ENCODE data around the gene PEX14.
A peak's percentile ranks its signal among the peaks of the same experiment; 100 is the strongest.
"Not testable (repeated sequence)": the region's sequence is repeated elsewhere in the genome, so short reads cannot be mapped to it uniquely, and the experiment has no call there.

The PEX14 gene

DNA sequence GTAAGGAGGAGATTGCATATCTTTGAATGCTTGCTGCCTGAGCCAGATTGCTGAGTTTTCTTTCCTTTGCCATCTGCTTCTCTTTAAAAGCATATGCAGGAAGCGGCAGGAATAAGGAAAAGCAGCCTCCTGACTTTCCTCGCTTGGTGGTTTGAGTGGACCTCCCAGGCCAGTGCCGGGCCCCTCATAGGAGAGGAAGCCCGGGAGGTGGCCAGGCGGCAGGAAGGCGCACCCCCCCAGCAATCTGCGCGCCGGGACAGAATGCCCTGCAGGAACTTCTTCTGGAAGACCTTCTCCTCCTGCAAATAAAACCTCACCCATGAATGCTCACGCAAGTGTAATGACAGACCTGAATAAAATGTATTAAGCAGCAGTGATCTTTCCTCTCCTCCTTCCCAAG is 23.5 kb upstream of the PEX14 start:
- no peak for DNase-seq

DNA sequence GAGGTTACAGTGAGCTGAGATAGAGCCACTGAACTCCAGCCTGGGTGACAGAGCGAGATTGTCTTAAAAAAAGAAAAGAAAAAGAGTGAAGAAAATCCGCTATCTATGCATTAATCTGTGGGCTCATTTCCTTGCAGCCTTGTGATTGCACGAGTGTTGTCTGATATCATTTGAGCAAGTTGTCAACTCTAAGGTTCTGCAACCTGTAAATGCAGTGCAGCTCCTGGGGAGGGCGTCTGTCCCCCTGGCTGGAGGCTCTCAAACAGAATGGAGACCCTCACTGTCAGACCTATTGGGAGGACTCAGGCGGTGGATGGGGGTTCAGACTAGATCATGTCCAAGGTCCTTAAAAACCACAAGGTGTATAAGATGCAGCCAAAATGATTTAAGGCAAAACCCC is 18.7 kb upstream of the PEX14 start:
- no peak for DNase-seq

DNA sequence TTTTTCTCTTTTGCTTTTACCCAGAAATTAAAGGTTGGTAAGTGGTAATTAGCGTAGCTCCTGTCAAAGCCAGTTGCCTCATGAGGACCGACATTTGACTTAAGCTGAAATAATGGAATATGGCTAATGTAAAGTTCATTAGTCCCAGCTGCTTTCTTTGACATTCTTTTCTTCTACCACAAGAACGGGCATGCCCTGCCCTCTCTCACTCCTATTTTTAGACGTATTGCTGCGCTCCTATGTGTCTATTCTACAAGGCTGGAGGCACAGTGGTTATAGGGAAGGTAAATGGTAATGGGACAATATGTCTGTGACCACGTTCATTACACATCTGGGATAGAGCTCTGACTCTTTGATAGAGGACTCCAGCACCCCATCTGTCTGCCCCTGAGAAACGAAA is 18.1 kb upstream of the PEX14 start:
- DNase-seq = no peak

DNA sequence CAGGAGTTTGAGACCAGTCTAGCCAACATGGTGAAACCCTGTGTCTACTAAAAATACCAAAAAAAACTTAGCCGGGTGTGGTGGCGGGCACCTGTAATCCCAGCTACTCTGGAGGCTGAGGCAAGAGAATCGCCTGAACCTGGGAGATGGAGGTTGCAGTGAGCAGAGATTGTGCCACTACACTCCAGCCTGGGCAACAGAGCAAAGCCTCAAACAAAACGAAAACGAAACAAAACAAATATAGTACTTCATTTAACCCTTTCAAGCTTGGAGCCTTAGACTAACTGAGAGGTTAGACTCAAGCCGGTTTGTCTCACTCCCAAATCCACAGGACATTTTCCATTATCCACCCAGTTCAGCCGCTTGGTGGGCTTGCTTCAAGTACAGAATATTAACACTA is 17.3 kb upstream of the PEX14 start:
- DNase-seq = not testable (repeated sequence)

DNA sequence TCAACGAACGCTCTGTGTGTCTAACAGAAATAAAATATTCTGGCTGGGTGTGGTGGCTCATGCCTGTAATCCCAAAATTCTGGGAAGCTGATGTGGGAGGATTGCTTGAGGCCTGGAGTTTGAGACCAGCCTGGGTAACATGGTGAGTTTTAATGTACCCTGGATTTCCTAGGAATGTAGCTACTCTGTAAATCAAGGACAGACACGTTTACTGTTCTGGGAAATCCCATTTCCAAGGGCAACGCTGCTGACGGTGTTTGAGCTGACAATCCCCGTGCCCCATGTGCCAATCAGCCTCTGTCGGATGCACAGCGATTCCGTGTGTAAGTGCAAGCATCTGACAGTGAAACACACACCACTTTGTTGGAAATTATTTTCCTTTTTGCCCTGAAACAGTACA is 16.9 kb upstream of the PEX14 start:
- no peak for DNase-seq

DNA sequence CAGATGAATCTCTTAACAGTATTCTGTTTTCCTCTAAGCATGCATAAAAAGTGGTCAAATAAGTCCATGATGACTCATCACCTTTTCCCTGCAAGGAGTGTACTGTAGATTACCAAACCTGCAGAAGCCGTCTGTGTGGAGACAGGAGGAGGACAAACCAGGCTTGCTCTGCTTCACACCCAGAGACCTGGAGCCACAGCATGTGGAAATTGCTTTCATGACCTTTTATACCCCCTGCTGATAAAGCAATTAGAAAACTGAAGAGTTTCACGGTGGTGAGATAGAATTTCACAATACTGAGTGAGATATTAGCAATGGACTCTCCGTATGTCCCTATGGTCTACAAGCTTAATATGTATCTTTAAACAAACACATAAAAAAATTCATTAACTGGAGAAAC is 15.6 kb upstream of the PEX14 start:
- no peak for DNase-seq

DNA sequence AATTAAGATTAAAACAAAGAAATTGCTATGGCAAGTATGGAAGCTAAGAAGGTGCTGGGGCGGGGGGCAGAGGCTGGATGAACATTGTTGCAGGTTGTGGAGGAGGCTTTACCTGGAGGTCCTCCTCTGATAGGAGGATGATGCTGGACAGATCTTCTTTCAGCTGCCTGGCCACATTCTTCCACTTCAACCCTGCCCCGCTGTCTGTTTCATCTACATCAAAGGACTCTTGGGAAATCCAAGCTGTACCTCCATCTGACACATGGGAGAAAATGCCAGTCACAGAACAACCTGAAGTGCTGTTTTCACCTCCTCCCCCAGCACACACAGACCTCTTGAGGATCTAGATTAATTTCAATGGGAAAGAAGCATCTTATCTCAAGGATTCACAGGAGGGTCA is 7.7 kb upstream of the PEX14 start:
- no peak for DNase-seq

DNA sequence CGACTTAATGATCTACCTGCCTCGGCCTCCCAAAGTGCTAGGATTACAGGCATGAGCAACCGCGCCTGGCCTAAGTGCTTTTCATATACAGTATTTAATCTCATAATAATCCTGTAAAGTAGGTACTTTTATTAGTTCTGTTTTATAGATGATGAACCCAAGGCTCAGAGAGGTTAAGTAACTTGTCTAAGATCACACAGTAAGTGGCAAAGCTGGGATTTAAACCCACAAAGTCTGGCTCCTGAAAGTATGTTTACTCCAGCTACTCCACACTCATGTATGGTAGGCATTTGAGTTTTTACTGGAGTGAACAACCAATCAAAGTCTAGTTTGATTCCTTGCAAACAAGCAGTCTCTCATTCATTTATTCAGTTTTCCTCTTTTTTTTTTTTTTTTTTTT is 4.7 kb upstream of the PEX14 start:
- no peak for DNase-seq

DNA sequence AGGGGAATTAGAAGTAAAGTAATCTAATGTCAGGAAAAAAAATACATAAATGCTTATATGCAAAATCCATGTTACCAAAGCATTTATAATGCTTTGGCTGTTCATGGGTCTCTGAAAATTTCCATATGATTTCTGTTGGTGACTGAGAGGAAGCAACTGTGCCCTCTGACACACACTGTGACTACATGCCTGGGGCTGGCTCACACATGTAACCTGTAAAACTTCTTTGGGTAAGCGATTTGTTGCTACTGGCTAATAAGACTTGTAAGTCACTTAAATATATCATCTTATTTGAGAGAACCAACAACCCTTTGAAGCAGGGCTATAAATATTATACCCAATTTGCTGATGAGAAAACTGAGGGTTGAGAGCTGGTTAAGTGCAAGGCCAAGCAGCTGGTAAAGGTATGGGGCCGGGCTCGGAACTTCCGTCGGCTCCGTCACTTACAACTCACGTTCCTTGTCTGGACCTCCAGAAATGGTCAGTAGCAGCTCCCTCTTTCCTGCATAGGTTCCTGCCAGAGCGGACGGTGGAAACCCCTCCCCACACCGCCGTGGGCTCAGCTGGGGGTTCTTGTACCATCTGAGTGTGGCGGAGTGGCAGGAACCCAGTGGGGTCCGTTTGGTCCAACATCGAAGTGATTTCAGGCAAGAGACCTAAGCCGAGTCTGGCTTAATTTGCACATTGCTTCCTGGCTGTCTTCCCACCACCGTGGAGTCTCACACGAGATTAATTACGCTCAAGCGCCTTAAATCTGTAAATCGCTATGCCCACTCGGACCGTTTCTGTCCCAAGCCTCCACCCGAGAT is 3.1 kb upstream of the PEX14 start:
- no peak for DNase-seq

DNA sequence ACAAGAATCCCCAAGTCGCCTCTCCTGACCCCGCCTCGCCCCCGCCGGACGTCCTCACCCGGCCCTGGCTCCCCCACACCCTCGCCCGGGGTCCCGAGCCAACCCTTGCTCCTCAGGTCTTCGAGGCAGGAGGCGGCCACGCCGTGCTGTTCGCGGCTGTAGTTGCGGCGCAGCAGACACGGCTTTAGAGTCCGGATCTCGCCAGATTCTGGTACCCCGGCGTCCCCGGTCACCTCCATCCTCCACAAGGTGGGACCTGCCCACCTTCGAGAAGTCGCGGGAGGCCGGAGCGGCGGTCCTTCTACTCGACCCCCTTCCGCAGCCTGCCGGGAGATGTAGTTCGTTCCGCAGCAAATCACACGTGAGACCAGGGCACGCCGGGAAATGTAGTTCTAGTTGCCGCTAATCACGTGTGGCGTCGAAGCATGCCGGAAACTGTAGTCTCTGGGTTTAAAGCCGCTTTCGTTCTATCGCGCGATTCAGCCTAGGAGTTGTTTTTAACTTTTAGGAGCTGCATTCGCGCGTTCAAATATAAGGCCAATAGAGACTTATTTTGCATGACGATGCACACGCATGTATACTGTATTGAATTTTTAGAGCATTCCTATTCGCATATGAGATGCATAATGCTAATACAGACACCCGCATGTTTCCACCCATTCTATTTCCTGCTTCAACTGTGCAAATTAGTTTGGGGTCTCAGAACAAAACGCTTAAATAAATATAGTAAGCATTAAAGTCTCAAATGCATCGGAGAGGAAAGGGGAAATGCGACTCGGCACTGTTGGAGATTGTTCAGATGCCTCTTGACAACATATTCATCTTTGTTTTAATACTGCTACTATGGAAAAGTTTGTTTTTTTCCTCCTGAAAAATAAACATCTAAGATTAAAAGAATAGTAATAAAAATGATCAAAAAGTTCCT is 2.3 kb upstream of the PEX14 start, which contains the start of gene DFFA:
TSS of gene DFFA (minus strand) at position 310 of the 925 bp plus-strand sequence. CDS start at position 239, 71 bp downstream.
- peak; percentile 94 for DNase-seq

DNA sequence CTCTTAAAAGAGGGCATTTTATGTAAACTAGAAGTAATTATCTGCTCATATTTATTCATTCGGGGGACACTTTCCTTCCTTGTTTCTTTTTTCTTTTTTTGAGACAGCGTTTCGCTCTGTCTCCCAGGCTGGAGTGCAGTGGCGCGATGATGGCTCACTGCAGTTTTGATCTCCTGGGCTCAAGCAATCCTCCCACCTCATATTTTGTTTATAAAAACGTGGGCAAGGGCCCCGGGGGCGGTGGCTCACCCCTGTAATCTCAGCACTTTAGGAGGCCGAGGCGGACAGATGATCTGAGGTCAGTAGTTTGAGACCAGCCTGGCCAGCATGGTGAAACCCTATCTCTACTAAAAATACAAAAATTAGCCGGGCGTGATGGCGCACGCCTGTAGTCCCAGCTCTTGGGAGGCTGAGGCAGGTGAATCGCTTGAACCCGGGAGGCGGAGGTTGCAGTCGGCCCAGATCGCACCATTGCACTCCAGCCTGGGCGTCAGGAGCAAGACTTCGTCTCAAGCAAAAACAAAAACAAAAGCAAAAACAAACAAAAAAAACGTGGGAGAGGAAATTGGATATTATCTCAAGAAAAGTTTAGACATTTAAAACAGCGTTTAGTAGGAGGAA is 1.5 kb upstream of the PEX14 start:
- no peak for DNase-seq

DNA sequence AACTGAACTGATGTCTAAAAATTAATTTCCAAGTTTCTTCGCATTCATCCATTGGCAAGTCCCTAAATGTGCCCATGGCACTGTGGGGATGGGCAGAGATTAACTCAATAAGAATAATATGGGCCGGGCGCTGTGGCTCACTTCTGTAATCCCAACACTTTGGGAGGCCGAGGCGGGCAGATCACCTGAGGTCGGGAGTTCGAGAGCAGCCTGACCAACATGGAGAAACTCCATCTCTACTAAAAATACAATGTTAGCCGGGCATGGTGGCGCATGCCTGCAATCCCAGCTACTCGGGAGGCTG is 489 bp upstream of the PEX14 start:
- DNase-seq = not testable (repeated sequence)

DNA sequence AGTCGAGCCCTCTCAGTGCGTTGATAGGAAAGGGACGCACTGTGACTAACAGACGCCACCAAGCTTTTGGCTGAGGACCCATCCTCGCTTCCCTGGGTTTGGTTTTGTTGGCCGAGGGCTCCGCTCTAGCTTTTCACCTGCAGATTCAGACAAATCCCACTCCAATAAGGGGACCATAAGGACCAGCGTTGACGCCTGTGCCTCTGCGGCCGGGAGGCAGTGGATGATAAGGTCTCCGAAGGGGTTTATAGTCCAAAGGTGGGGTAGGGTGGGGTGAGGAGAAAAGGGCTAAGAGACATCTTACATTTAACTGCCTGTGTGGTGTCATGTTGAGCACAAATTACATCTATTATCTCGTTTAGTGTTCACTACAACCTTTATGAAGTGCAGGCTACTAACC is 760 bp downstream of the PEX14 start:
- no peak for DNase-seq

DNA sequence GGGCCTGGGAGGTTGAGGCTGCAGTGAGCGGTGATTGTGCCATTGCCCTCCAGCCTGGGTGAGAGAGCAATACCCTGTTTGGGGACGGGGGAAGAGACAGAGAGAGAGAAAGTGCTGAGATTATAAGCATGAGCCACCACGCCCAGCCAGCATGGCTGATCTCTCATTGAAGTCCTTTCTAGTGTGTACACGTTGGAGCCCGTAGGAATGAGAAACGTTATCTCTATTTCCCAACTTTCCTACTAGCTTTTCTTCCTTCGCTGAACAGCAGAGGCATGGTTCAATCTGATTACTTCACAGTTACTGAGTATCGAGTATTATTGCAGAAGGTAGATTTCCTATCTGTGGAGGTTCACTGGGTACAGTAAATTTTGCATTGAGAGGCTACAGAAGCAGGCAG is 4.5 kb downstream of the PEX14 start:
- DNase-seq = no peak

DNA sequence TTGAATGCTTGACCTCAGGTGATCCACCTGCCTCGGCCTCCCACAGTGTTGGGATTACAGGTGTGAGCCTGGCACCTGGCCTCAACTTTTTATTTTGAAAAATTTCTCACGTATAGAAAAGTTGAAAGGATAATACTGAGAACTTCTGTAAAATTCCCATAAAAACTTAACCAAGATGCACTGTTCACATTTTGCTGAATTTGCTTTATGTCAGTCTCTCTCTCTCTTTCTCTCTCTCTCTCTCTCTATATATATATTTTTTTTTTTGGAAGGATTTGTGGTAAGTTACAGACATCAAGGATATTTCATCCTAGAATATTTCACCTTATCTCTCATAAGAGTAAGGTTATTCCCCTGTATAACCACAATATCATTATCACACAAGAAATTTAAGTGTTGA is 5.9 kb downstream of the PEX14 start:
- DNase-seq = no peak

DNA sequence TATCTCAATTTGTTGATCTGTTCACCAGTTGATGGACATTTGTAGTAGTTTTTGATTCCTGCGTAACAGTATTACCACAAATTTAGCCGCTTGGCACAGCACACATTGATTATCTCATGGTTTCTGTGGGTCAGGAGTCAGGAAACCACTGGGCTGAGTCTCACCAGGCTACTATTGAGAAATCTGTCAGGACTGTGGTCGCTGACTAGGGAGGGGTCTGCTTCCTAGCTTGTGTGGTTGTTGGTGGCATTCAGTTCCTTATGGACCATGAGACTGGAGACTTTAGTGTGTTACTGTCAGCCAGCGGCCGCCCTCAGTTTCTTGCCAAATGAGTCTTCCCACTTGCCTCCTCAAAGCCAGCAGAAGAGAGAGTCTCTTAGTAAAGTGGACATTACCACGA is 9.8 kb downstream of the PEX14 start:
- no peak for DNase-seq

DNA sequence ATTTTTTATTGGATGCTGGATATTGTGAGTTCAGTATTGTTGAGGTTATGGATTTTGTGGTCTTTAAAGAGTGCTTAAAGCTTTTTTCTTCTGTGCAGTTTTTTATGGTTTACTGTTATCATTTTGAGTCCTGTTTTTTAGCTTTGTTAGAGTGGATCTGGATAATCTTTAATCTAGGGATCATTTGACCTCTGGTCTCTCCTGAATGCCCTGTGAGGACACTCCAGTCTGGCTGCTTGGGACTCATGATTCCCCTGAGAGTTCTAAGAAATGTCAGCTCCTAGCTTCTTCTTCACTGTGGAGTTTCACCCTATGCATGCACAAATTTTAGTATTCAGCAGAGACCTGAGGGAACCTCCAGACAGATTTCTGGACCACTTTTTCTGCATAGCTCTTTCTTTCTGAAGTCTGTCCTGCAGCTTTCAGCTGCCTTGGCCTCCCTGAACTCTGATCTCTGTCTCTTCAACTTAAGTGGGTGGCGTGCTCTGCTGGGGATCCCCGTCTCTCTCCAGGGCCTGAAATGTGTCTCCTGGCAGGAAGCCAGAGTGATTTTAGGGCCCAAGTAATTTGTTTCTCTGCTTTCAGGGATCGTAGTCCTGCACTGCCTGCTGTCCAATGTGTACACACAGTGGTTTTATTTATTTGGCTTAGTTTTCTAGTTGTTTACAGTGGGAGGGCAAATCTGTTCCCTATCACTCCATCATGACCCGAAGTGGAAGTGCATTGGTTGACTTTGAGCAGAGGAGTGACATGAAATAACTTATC is 14.7 kb downstream of the PEX14 start:
- no peak for DNase-seq

DNA sequence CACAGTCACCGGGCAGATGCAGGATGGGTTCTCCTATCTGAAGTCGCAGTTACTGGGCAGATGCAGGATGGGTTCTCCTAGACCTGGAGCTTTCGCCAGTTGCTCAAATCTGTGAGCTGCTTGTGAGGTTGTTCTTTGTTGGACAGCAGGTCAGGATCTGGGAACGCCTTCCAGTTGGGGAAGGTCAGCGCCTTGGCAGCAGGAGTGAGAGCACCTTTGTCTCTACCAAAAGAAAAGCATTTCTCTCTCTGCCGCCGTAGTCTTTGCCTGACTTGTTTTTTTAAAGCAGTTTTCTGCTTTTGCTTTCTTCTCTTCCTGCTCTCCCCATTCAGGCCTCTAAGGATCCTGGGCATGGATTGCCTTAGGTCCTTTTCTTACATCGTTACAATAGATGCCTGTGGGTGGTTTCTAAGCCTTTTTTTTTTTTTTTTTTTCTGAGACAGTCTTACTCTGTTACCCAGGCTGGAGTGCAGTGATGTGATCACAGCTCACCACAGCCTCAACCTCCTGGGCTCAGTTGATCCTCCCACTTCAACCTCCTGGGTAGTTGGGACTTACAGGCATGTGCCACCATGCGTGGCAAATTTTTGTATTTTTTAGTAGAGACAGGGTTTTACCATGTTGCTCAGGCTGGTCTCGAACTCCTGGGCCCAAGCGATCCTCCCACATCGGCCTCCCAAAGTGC is 15.7 kb downstream of the PEX14 start:
- DNase-seq = no peak

DNA sequence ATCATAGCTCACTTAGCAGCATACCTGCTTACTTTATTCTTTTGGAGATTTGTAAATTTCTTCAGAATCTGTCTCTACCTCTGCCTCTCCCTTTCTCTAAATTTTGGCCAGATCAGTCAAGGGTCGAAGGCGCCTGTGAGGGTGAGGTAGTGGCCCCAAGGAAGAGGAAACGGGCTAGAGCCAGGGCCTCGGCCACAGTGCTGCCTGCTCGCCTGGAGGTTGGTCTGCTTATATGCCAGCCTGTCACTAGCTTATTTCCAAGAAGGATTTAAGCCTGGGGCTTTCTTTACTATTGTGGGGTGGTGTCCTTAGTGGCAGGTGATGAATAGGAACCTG is 19.6 kb downstream of the PEX14 start:
- DNase-seq = no peak

DNA sequence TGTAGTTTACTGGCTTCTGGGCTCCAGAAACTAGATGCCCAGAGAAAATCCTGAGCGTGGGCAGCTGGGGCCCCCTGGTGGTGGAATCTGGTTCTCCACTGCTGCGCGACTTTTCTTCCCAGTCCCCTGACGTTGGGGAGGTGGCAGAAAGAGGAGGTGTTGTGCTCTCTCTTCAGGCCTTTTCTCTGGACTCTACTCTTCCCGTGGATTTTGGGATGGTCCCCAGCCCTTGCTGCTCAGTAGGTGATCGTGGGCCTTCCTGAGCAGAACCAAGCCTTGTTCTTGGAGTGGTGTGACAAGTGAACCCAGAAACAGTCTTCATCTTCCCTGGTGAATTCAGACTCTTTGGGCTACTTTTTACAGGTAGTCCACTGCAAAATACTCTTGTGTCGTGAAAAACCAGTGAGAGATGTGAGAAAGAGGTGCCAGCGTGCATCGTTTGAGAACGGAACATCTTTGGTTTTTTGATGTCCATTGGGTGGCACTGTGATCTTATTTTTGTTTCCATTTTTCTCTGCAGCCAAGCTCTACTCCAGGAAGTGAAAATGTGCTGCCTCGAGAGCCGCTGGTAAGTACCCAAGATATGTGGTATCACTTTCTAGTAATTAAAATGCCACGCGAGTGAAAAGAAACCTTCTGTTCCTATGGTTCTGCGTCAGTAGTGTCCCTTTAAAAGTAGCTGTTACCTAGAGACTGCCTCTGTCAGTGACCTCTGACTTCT is 20.2 kb downstream of the PEX14 start:
- peak; percentile 83 for DNase-seq

DNA sequence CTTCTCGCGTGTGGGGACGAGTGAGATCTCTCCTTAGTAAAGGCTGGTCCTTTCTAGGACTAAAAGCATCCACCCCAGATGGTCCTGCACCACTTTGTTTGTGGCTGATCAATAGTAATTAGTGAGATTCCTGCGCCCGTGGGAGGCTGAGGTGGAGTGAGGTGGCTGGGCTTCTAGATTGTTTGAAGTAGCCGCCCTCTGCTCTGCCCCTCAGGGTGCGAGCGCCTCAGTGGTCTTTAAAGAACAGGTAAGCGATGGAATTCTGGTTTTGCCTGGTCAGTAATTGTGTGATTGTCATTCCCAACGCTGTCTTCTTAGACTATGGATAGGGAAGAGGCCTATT is 20.7 kb downstream of the PEX14 start:
- no peak for DNase-seq

DNA sequence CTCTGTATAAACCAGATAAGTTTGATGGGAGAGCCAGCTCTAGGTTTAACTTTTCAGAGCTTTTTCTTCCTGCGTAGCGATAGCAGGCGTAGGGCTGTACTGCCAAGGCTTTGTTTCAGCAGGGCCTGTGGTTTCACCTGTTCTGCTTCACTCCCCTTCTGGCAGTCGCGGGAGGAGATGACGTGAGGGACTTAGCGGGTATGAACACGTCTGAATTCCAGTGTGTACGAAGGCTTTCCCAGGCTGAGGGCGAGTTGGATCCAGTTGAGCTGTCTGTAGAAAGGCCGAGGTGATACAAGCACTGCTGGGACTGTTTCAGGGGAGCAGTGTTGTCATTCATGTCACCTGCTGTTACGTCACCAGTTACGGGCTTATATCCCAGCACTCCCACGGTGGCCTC is 21.2 kb downstream of the PEX14 start:
- peak; percentile 51 for DNase-seq
